Measurements from ENCODE around the gene INTS2. TPM values are rescaled to one million over a fixed set of nuclear protein-coding genes. Genes with fewer than 3 reads are reported as not detected.

Gene INTS2
- total RNA-seq, 6 experiments from 2014 or later = 4.2 to 6.5 (median 4.9) TPM

- Histone ChIP-seq H3K27me3 (no peaks in the 10 kb centered on the region), H3K27ac (no peak overlapping the region), H3K4me1 (no peaks in the 10 kb centered on the region), H3K4me3 (no peak overlapping the region), H3K9me3 (no peaks in the 10 kb centered on the region), H3K36me3 (peaks cover 0 to 78% (median 26%) of the 10 kb centered on the region in 4 donors)
- WGBS (ENCODE audit: insufficient coverage, low coverage, low lambda C conversion rate, missing lambda C conversion rate) = 90% methylated on average over 1 of the region's 1 CpG
- intact Hi-C loops (cut with DNase I) = no loop called here
- TF ChIP-seq CTCF (IDR thresholded peaks at IDR 0.05) (no peak), POLR2A (IDR thresholded peaks at IDR 0.05) (no peak)
- no peak for DNase-seq
- no peak for ATAC-seq
These were observed 42.2 kb upstream of the INTS2 start for GRCh38 chr17:61970030-61970429.

- Histone ChIP-seq H3K9me3 (no peaks in the 10 kb centered on the region), H3K36me3 (peaks cover 0 to 91% (median 32%) of the 10 kb centered on the region in 4 donors), H3K27ac (no peak overlapping the region), H3K27me3 (no peaks in the 10 kb centered on the region), H3K4me3 (no peak overlapping the region), H3K4me1 (no peaks in the 10 kb centered on the region)
- intact Hi-C loops (cut with DNase I) = no loop called here
- ATAC-seq = no peak
- no peak for DNase-seq
- TF ChIP-seq POLR2A (IDR thresholded peaks at IDR 0.05) = no peak
- TF ChIP-seq CTCF (IDR thresholded peaks at IDR 0.05) = no peak
- WGBS (ENCODE audit: insufficient coverage, low coverage, low lambda C conversion rate, missing lambda C conversion rate) = 91% methylated on average over 3 of the region's 5 CpGs
These were observed 41.0 kb upstream of the INTS2 start for GRCh38 chr17:61968757-61969156.

- H3K4me3 ChIP-seq = no peak overlapping the region
- H3K9me3 ChIP-seq = no peaks in the 10 kb centered on the region
- no peak for DNase-seq
- TF ChIP-seq POLR2A (IDR thresholded peaks at IDR 0.05) (no peak), CTCF (IDR thresholded peaks at IDR 0.05) (no peak)
- 100% methylated on average over 2 of the region's 2 CpGs for WGBS (ENCODE audit: insufficient coverage, low coverage, low lambda C conversion rate, missing lambda C conversion rate)
- no peaks in the 10 kb centered on the region for H3K27me3 ChIP-seq
- intact Hi-C loops (cut with DNase I) = no loop called here
- peaks cover 0 to 94% (median 35%) of the 10 kb centered on the region in 4 donors for H3K36me3 ChIP-seq
- H3K27ac ChIP-seq = no peak overlapping the region
- H3K4me1 ChIP-seq = no peaks in the 10 kb centered on the region
- peak in 1 of 4 donors; percentile 28 for ATAC-seq
These were observed 39.9 kb upstream of the INTS2 start for GRCh38 chr17:61967729-61968128.

GRCh38 chr17:61966191-61966590 is 38.4 kb upstream of the INTS2 start:
- Histone ChIP-seq H3K27ac (no peak overlapping the region), H3K4me1 (no peaks in the 10 kb centered on the region), H3K27me3 (no peaks in the 10 kb centered on the region), H3K9me3 (no peaks in the 10 kb centered on the region), H3K36me3 (peaks cover under 1 to 96% (median 33%) of the 10 kb centered on the region in 4 donors), H3K4me3 (no peak overlapping the region)
- 0% methylated on average over 1 of the region's 1 CpG for WGBS (ENCODE audit: insufficient coverage, low coverage, low lambda C conversion rate, missing lambda C conversion rate)
- intact Hi-C loops (cut with DNase I) = no loop called here
- DNase-seq = no peak
- ATAC-seq = no peak
- TF ChIP-seq CTCF (IDR thresholded peaks at IDR 0.05) (no peak), POLR2A (IDR thresholded peaks at IDR 0.05) (no peak)

GRCh38 chr17:61955619-61956018 is 27.8 kb upstream of the INTS2 start:
- intact Hi-C loops (cut with DNase I) = no loop called here
- Histone ChIP-seq H3K9me3 (no peaks in the 10 kb centered on the region), H3K4me3 (no peak overlapping the region), H3K36me3 (peaks cover 6 to 82% (median 36%) of the 10 kb centered on the region in 4 donors), H3K27me3 (no peaks in the 10 kb centered on the region), H3K4me1 (no peaks in the 10 kb centered on the region), H3K27ac (no peak overlapping the region)
- ATAC-seq (no peak), DNase-seq (no peak)
- WGBS (ENCODE audit: insufficient coverage, low coverage, low lambda C conversion rate, missing lambda C conversion rate) = 85% methylated on average over 4 of the region's 4 CpGs
- TF ChIP-seq CTCF (IDR thresholded peaks at IDR 0.05) (no peak), POLR2A (IDR thresholded peaks at IDR 0.05) (no peak)

All from right lobe of liver (tissue), 6 donors.